GM04503 (cell line): ENCODE data around the gene HMCN2.
"Not testable (repeated sequence)": the region's sequence is repeated elsewhere in the genome, so short reads cannot be mapped to it uniquely, and the experiment has no call there.

Source experiments
- DNase-seq: peaks from one replicate; pipeline ENCODE4 v3.0.0-alpha.2; 2012; ENCODE audit warnings: low read depth

HMCN2 gene

GRCh38 chr9:130433168-130433946 is 167.8 kb downstream of the HMCN2 start:
- no peak for DNase-seq

GRCh38 chr9:130433947-130434262 is 168.3 kb downstream of the HMCN2 start:
- DNase-seq = no peak

- DNase-seq = not testable (repeated sequence)
Observed at GRCh38 chr9:130434656-130435055, 169.1 kb downstream of the HMCN2 start.

GRCh38 chr9:130437011-130437789 is 171.6 kb downstream of the HMCN2 start:
- no peak for DNase-seq

- no peak for DNase-seq
Observed at GRCh38 chr9:130438382-130438981, 172.9 kb downstream of the HMCN2 start.

GRCh38 chr9:130441031-130441430 is 175.5 kb downstream of the HMCN2 start:
- no peak for DNase-seq

- DNase-seq = no peak
Observed at GRCh38 chr9:130442746-130443455, 177.3 kb downstream of the HMCN2 start.

GRCh38 chr9:130443456-130443801 is 177.9 kb downstream of the HMCN2 start:
- no peak for DNase-seq

GRCh38 chr9:130443840-130444492 is 178.4 kb downstream of the HMCN2 start:
- DNase-seq = no peak

GRCh38 chr9:130444565-130445221 is 179.1 kb downstream of the HMCN2 start, which contains the start of gene ASS1:
TSS of gene ASS1 (plus strand) at chr9:130444961. CDS start at chr9:130452229, 7,268 bp downstream.
- no peak for DNase-seq

GRCh38 chr9:130445268-130445983 is 179.9 kb downstream of the HMCN2 start:
- no peak for DNase-seq

GRCh38 chr9:130446101-130446861 is 180.7 kb downstream of the HMCN2 start:
- peak; percentile 88 for DNase-seq

- no peak for DNase-seq
Observed at GRCh38 chr9:130447193-130447816, 181.7 kb downstream of the HMCN2 start.

GRCh38 chr9:130448035-130448624 is 182.6 kb downstream of the HMCN2 start:
- no peak for DNase-seq

GRCh38 chr9:130448771-130449603 is 183.4 kb downstream of the HMCN2 start:
- DNase-seq = no peak

GRCh38 chr9:130450344-130451003 is 184.9 kb downstream of the HMCN2 start:
- no peak for DNase-seq

- no peak for DNase-seq
Observed at GRCh38 chr9:130451004-130451390, 185.4 kb downstream of the HMCN2 start.
